Measurements from ENCODE around the gene MGAT3.

The MGAT3 gene

DNA sequence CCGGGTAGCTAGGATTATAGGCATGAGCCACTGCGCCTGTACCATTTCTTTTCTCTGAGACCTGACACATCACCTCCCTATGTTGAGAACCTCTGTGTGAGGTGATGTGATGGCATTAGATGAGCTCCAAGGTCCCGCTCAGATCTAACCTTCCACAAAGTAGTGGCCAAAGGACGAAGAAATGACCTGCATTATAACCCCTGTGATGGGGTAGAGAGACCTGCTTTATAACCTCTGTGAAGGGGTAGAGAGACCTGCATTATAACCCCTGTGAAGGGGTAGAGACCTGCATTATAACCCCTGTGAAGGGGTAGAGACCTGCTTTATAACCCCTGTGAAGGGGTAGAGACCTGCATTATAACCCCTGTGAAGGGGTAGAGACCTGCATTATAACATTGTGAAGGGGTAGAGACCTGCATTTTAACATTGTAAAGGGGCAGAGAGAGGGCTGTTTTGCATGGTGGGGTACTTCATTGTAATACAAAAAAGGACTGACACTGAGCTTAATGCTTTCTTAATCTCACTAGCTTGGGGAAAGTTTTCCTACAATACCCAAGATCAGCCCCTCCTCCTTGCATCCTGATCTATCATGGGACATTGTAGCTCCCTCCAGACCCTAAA is 53.8 kb downstream of the MGAT3 start:
- Histone ChIP-seq H3K4me3 (ENCODE audit: insufficient read length, low read depth) (no peak overlapping the region), H3K4me1 (ENCODE audit: insufficient read depth, insufficient read length) (no peaks in the 10 kb centered on the region), H3K36me3 (ENCODE audit: insufficient read depth, insufficient read length, low read length) (peaks cover 83% of the 10 kb centered on the region), H3K9ac (ENCODE audit: insufficient read length, low read depth) (no peak overlapping the region), H3K27me3 (ENCODE audit: insufficient read depth, insufficient read length) (peaks cover 79% of the 10 kb centered on the region), H3K9me3 (ENCODE audit: insufficient read depth, low read length) (no peaks in the 10 kb centered on the region)
- TF ChIP-seq ZNF274 (IDR thresholded peaks at IDR 0.05; ENCODE audit: low read depth, low read length) (no peak), YY1 (IDR thresholded peaks at IDR 0.05; ENCODE audit: insufficient read depth, insufficient read length) (no peak), SUZ12 (IDR thresholded peaks at IDR 0.05; ENCODE audit: extremely low read depth, insufficient read depth, insufficient read length) (no peak)
- no peak for DNase-seq (ENCODE audit: low read depth, low spot score)

DNA sequence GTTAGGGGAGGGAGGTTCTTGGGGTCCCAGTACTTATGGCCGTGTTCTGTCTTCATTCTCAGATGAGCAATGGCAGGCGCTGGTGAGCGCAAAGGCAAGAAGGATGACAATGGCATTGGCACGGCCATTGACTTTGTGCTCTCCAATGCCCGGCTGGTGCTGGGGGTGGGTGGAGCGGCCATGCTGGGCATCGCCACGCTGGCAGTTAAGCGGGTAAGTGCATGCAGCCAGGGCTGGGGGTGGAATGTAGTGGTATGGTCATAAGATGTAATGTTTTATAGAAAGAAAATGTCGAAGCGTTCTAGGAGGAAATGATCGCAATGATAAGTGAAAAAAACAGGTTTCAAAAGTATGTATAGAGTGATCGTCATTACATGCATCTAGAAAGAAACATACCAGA is 54.4 kb downstream of the MGAT3 start:
- Histone ChIP-seq H3K4me3 (ENCODE audit: insufficient read length, low read depth) (no peak overlapping the region), H3K9me3 (ENCODE audit: insufficient read depth, low read length) (no peaks in the 10 kb centered on the region), H3K36me3 (ENCODE audit: insufficient read depth, insufficient read length, low read length) (peaks cover 83% of the 10 kb centered on the region), H3K27me3 (ENCODE audit: insufficient read depth, insufficient read length) (peaks cover 79% of the 10 kb centered on the region), H3K9ac (ENCODE audit: insufficient read length, low read depth) (no peak overlapping the region), H3K4me1 (ENCODE audit: insufficient read depth, insufficient read length) (no peaks in the 10 kb centered on the region)
- no peak for DNase-seq (ENCODE audit: low read depth, low spot score)
- TF ChIP-seq ZNF274 (IDR thresholded peaks at IDR 0.05; ENCODE audit: low read depth, low read length), result no peak
- TF ChIP-seq SUZ12 (IDR thresholded peaks at IDR 0.05; ENCODE audit: extremely low read depth, insufficient read depth, insufficient read length), result no peak
- TF ChIP-seq YY1 (IDR thresholded peaks at IDR 0.05; ENCODE audit: insufficient read depth, insufficient read length), result no peak

DNA sequence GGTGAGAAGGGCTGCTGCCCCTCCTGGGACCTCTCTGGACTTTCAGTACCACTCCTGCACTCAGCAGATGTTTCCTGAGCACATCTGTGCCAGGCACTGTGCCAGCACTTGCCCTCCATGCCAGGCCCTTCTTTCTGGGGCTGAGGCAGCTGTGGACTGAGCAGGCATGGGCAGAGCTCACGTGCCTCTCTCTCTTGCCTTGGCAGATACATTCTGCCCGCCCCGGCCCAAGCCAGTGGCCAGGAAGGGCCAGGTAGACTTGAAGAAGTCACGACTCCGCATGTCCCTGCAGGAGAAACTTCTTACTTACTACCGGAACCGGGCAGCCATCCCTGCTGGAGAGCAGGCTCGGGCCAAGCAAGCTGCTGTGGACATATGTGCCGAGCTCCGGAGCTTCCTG is 55.2 kb downstream of the MGAT3 start:
- DNase-seq (ENCODE audit: low read depth, low spot score), result no peak
- Histone ChIP-seq H3K9me3 (ENCODE audit: insufficient read depth, low read length) (no peaks in the 10 kb centered on the region), H3K4me1 (ENCODE audit: insufficient read depth, insufficient read length) (no peaks in the 10 kb centered on the region), H3K27me3 (ENCODE audit: insufficient read depth, insufficient read length) (peaks cover 76% of the 10 kb centered on the region), H3K4me3 (ENCODE audit: insufficient read length, low read depth) (no peak overlapping the region), H3K36me3 (ENCODE audit: insufficient read depth, insufficient read length, low read length) (peaks cover 83% of the 10 kb centered on the region), H3K9ac (ENCODE audit: insufficient read length, low read depth) (no peak overlapping the region)
- TF ChIP-seq ZNF274 (IDR thresholded peaks at IDR 0.05; ENCODE audit: low read depth, low read length), result no peak
- TF ChIP-seq SUZ12 (IDR thresholded peaks at IDR 0.05; ENCODE audit: extremely low read depth, insufficient read depth, insufficient read length), result no peak
- TF ChIP-seq YY1 (IDR thresholded peaks at IDR 0.05; ENCODE audit: insufficient read depth, insufficient read length), result no peak

DNA sequence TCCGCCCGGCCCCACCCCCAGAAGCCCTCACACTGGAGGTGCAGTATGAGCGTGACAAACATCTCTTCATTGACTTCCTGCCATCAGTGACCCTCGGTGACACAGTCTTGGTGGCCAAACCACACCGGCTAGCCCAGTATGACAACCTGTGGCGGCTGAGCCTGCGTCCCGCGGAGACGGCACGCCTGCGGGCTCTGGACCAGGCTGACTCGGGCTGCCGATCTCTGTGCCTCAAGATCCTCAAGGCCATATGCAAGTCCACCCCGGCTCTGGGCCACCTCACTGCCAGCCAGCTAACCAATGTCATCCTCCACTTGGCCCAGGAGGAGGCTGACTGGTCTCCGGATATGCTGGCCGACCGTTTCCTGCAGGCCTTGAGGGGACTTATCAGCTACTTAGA is 57.0 kb downstream of the MGAT3 start:
- Histone ChIP-seq H3K27me3 (ENCODE audit: insufficient read depth, insufficient read length) (peaks cover 65% of the 10 kb centered on the region), H3K4me1 (ENCODE audit: insufficient read depth, insufficient read length) (peaks cover 2% of the 10 kb centered on the region), H3K9me3 (ENCODE audit: insufficient read depth, low read length) (no peaks in the 10 kb centered on the region), H3K4me3 (ENCODE audit: insufficient read length, low read depth) (no peak overlapping the region), H3K9ac (ENCODE audit: insufficient read length, low read depth) (no peak overlapping the region), H3K36me3 (ENCODE audit: insufficient read depth, insufficient read length, low read length) (peaks cover 82% of the 10 kb centered on the region)
- no peak for DNase-seq (ENCODE audit: low read depth, low spot score)
- TF ChIP-seq YY1 (IDR thresholded peaks at IDR 0.05; ENCODE audit: insufficient read depth, insufficient read length) (no peak), ZNF274 (IDR thresholded peaks at IDR 0.05; ENCODE audit: low read depth, low read length) (no peak)

DNA sequence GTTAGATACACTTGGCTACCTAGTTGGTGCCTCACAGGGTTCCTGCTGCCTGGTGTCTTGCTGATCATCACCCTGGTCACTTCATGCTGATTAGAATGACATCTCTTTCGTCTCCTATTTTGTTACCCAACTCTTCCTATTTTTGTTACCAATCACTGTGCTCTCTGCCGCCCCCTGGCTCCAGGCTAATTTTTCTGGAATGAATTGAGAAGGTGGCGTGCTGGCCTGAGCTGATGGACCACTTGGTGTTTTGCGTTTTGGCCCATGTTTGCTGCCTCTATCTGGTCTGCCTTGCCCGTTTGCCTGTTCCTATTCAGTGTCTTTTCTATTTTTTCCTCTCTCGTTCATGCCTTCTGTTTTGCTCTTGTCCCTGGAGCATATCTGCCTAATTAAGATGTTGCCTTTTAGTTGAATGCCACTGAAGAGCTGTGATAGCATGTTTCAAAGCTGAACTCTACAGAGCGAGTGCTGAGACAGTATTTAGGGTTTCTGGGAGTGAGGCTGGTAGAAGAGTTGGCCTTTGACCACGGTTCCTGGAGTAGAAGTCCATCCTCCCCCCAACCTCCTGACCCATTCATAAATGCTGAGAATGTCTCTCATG is 57.7 kb downstream of the MGAT3 start:
- Histone ChIP-seq H3K27me3 (ENCODE audit: insufficient read depth, insufficient read length) (peaks cover 58% of the 10 kb centered on the region), H3K36me3 (ENCODE audit: insufficient read depth, insufficient read length, low read length) (peaks cover 77% of the 10 kb centered on the region), H3K4me1 (ENCODE audit: insufficient read depth, insufficient read length) (peaks cover 3% of the 10 kb centered on the region), H3K9me3 (ENCODE audit: insufficient read depth, low read length) (no peaks in the 10 kb centered on the region), H3K4me3 (ENCODE audit: insufficient read length, low read depth) (no peak overlapping the region), H3K9ac (ENCODE audit: insufficient read length, low read depth) (no peak overlapping the region)
- TF ChIP-seq YY1 (IDR thresholded peaks at IDR 0.05; ENCODE audit: insufficient read depth, insufficient read length) (no peak), SUZ12 (IDR thresholded peaks at IDR 0.05; ENCODE audit: extremely low read depth, insufficient read depth, insufficient read length) (no peak), ZNF274 (IDR thresholded peaks at IDR 0.05; ENCODE audit: low read depth, low read length) (no peak)
- no peak for DNase-seq (ENCODE audit: low read depth, low spot score)

DNA sequence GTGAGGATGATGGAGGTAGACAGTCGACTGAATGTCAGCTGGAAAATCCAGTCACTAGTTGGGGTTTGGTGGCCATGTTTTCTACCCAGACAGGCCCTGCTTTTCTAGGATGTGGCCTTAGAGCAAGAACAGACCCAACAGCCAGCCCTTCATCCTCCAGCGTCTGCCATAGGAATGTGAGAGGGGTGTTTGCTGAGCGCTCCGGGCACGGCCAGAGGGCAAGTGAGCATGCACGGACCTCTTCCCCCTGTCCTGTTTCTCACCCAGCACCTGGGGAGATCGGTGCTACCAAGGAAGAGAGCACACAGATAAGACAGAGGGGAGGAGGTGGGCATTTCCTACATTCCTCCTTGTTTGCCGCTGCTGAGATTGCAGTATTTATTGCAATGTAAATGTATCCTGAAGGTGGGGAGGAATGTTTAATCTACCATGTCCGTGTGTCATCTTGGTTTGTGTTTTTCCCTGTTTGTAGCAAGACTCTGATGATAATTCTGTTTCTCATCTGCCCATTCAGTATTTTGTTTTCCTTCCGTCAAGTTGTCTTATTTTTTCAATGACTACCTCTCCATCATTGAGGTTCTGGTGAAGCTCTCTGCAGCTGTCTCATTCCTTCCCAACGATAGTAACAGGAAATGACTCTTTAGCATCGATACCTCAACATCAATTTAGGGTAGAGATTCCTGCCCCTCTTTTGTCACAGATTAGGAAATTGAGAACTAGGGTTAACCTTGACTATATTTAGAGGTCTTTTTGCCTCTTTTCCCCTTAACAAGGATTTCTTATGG is 58.6 kb downstream of the MGAT3 start:
- Histone ChIP-seq H3K27me3 (ENCODE audit: insufficient read depth, insufficient read length) (peaks cover 54% of the 10 kb centered on the region), H3K4me3 (ENCODE audit: insufficient read length, low read depth) (no peak overlapping the region), H3K9ac (ENCODE audit: insufficient read length, low read depth) (no peak overlapping the region), H3K4me1 (ENCODE audit: insufficient read depth, insufficient read length) (peaks cover 3% of the 10 kb centered on the region), H3K36me3 (ENCODE audit: insufficient read depth, insufficient read length, low read length) (peaks cover 68% of the 10 kb centered on the region), H3K9me3 (ENCODE audit: insufficient read depth, low read length) (no peaks in the 10 kb centered on the region)
- no peak for TF ChIP-seq ZNF274 (IDR thresholded peaks at IDR 0.05; ENCODE audit: low read depth, low read length)
- TF ChIP-seq YY1 (IDR thresholded peaks at IDR 0.05; ENCODE audit: insufficient read depth, insufficient read length), result no peak
- TF ChIP-seq SUZ12 (IDR thresholded peaks at IDR 0.05; ENCODE audit: extremely low read depth, insufficient read depth, insufficient read length), result no peak
- no peak for DNase-seq (ENCODE audit: low read depth, low spot score)

DNA sequence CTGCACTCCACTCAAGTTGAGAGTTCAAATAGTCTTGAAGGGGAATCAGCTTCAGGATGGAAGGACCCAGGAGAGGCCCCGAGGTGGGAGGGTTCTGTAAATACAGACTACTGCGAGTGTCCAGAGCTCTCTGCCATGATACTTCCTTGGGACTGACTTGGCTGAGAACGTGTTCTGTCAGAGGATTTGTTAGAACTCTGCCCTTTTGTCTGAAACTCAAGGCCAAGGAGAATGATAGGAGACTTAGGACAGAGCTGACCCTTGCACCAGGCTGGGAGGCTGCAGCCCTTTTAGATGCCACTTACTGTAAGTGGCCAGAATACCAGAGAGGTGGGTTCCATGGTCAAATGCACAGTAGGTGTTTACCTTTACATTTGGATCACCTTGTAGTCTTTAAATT is 60.7 kb downstream of the MGAT3 start:
- TF ChIP-seq YY1 (IDR thresholded peaks at IDR 0.05; ENCODE audit: insufficient read depth, insufficient read length) (no peak), ZNF274 (IDR thresholded peaks at IDR 0.05; ENCODE audit: low read depth, low read length) (no peak), SUZ12 (IDR thresholded peaks at IDR 0.05; ENCODE audit: extremely low read depth, insufficient read depth, insufficient read length) (no peak)
- peaks cover 69% of the 10 kb centered on the region for H3K36me3 ChIP-seq (ENCODE audit: insufficient read depth, insufficient read length, low read length)

More for the DNA sequence above, 60.7 kb downstream of the MGAT3 start:
- Histone ChIP-seq H3K9ac (ENCODE audit: insufficient read length, low read depth) (no peak overlapping the region), H3K9me3 (ENCODE audit: insufficient read depth, low read length) (no peaks in the 10 kb centered on the region), H3K4me3 (ENCODE audit: insufficient read length, low read depth) (no peak overlapping the region), H3K4me1 (ENCODE audit: insufficient read depth, insufficient read length) (peaks cover 3% of the 10 kb centered on the region), H3K27me3 (ENCODE audit: insufficient read depth, insufficient read length) (peaks cover 37% of the 10 kb centered on the region)
- DNase-seq (ENCODE audit: low read depth, low spot score), result no peak

Measured in NT2/D1 (cell line).